Nephron progenitor cell (in vitro differentiated cells): ENCODE measurements around the gene KIF7.

Source experiments
- DNase-seq: peaks from one replicate; pipeline ENCODE4 v3.0.0; 2021
- H3K27ac Mint-ChIP-seq: 2 replicates; pipeline ENCODE4 v1.8.0; 2021; ENCODE audit warnings: mild to moderate bottlenecking, moderate library complexity, mixed read lengths
- H3K27me3 Mint-ChIP-seq: 2 replicates; pipeline ENCODE4 v1.8.0; 2021; ENCODE audit warnings: mild to moderate bottlenecking, low read depth, mixed read lengths; ENCODE audit not compliant: poor library complexity
- H3K36me3 Mint-ChIP-seq: 2 replicates; pipeline ENCODE4 v1.8.0; 2021; ENCODE audit warnings: low read depth, mixed read lengths
- H3K4me1 Mint-ChIP-seq: 2 replicates; pipeline ENCODE4 v1.8.0; 2021; ENCODE audit warnings: mixed read lengths
- H3K4me3 Mint-ChIP-seq: 2 replicates; pipeline ENCODE4 v1.8.0; 2021; ENCODE audit warnings: mild to moderate bottlenecking, moderate library complexity, mixed read lengths
- H3K9me3 Mint-ChIP-seq: 2 replicates; pipeline ENCODE4 v1.8.0; 2021; ENCODE audit warnings: mild to moderate bottlenecking, moderate library complexity, mixed read lengths
- CTCF ChIP-seq: fragments of 200-600 bp; sonication (generic); IDR thresholded peaks from 2 replicates; pipeline ENCODE4 v1.5.0; 2021; ENCODE audit warnings: antibody characterized with exemption

KIF7 gene

GRCh38 chr15:89660556-89660955, 5.3 kb upstream of the KIF7 start:
- Mint-ChIP-seq H3K9me3 (peaks cover 7% of the 10 kb centered on the region), H3K4me1 (peaks cover 19% of the 10 kb centered on the region), H3K4me3 (no peak overlapping the region), H3K27me3 (peaks cover 58% of the 10 kb centered on the region), H3K36me3 (no peaks in the 10 kb centered on the region), H3K27ac (no peak overlapping the region)
- TF ChIP-seq CTCF, result no peak
- no peak for DNase-seq

DNA sequence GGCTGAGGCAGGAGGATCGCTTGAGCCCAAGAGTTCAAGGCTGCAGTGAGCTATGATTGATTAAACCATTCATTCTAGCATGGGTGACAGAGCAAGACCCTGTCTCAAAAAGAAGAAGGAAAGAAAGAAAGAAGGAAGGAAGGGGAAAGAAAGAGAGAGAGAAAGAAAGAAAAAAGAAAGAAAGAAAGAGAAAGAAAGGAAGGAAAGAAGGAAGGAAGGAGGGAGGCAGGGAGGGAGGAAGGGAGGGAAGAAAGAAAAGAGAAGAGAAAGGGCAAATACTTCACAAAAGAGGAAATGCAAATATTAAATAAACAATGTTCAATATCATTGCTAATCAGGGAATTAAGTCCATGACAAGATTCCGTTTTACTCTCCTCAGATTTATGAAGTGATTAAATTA, 4.0 kb upstream of the KIF7 start:
- Mint-ChIP-seq H3K4me3 (no peak overlapping the region), H3K4me1 (peaks cover 18% of the 10 kb centered on the region), H3K36me3 (no peaks in the 10 kb centered on the region), H3K27me3 (peaks cover 59% of the 10 kb centered on the region), H3K27ac (no peak overlapping the region), H3K9me3 (peaks cover 7% of the 10 kb centered on the region)
- DNase-seq, result no peak
- TF ChIP-seq CTCF, result no peak

DNA sequence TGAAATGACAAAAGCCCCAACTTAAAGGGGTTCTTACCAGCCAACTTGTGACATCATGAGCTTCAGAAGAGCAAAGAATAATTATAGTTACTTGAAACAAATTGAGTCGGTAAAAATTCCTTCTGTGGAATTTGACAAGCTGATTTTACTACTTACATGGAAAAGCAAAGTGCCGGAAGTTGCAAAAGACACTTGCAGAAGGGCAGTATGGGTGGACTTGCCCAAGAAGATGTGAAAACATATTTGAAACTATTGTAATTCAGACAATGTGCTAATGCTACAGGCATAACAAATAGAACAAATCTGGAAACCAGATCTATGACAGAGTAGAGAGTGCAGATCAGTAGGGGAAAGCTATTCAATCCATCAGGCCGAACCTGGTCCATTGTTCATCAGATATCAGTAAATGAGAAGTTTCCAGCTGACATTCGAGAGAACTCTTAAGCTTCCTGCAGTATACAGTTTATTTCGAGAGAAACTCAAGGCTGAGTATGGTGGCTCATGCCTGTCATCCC, 2.5 kb upstream of the KIF7 start:
- peaks cover 24% of the 10 kb centered on the region for H3K4me1 Mint-ChIP-seq
- TF ChIP-seq CTCF, result no peak
- peaks cover 7% of the 10 kb centered on the region for H3K9me3 Mint-ChIP-seq
- DNase-seq, result no peak
- H3K36me3 Mint-ChIP-seq, result no peaks in the 10 kb centered on the region
- H3K27ac Mint-ChIP-seq, result no peak overlapping the region
- peaks cover 61% of the 10 kb centered on the region for H3K27me3 Mint-ChIP-seq
- H3K4me3 Mint-ChIP-seq, result no peak overlapping the region

- TF ChIP-seq CTCF, result no peak
- peak overlapping the region; percentile 91 for H3K4me3 Mint-ChIP-seq
- peaks cover 12% of the 10 kb centered on the region for H3K36me3 Mint-ChIP-seq
- DNase-seq, result no peak
- peaks cover 22% of the 10 kb centered on the region for H3K4me1 Mint-ChIP-seq
- H3K27ac Mint-ChIP-seq, result peak overlapping the region; percentile 69
- peaks cover 54% of the 10 kb centered on the region for H3K27me3 Mint-ChIP-seq
- peaks cover 7% of the 10 kb centered on the region for H3K9me3 Mint-ChIP-seq
Measured at GRCh38 chr15:89656116-89656815, 999 bp upstream of the KIF7 start.

- peaks cover 22% of the 10 kb centered on the region for H3K4me1 Mint-ChIP-seq
- H3K27ac Mint-ChIP-seq, result peak overlapping the region; percentile 15
- peaks cover 35% of the 10 kb centered on the region for H3K27me3 Mint-ChIP-seq
- no peaks in the 10 kb centered on the region for H3K9me3 Mint-ChIP-seq
- peak overlapping the region; percentile 91 for H3K4me3 Mint-ChIP-seq
- H3K36me3 Mint-ChIP-seq, result peaks cover 22% of the 10 kb centered on the region
- TF ChIP-seq CTCF, result no peak
- DNase-seq, result no peak
Measured at GRCh38 chr15:89654301-89654761, 936 bp downstream of the KIF7 start.

DNA sequence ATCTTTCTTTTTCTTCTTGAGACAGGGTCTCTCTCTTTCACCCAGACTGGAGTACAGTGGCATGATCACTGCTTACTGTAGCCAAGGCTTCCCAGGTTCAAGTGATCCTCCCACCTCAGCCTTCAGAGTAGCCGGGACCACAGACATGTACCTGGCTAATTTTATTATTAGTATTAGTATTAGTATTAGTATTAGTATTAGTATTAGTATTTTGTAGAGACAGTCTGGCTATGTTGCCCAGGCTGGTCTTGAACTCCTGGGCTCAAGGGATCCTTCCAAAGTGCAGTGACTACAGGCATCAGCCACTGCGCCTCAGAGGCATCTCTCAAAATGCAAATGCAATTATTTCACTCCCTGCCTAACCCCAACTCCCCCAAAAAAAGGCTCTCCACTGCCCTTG, 1.7 kb downstream of the KIF7 start:
- no peak for DNase-seq
- Mint-ChIP-seq H3K36me3 (peaks cover 22% of the 10 kb centered on the region), H3K4me3 (peak overlapping the region; percentile 79), H3K9me3 (no peaks in the 10 kb centered on the region), H3K27ac (no peak overlapping the region), H3K27me3 (peaks cover 28% of the 10 kb centered on the region), H3K4me1 (peaks cover 22% of the 10 kb centered on the region)
- no peak for TF ChIP-seq CTCF
